Measurements from ENCODE around the gene TNNT2. TPM values are rescaled to one million over a fixed set of nuclear protein-coding genes. Genes with fewer than 3 reads are reported as not detected.

The TNNT2 gene
- polyA plus RNA-seq, 4 donors = 18.9 to 66.5 (median 56.1) TPM

DNA sequence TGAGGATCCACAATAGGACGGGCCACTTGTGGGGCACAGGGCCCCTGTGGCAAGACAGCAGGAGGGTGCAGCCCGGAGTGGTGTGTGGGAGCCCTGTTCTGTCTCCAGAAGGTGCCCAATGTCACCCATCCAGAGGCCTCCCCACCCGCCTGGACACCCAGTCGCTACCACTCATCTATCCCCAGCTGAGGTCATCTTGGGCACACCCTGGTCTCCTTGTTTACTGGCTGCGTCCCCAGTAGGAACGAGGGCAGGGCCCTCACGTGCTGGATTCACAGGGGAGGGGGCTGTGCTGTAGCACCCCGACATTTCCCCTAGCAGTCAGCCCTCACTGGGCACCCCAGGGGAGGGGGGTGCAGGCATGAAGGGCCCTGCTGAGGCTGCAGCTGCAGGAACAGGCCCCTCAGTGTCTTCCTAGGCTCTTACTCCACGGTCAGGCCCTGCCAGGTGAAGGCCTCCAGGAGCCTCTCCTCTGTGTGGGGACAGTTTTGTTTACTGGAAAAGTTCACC, 2.3 kb upstream of the TNNT2 start:
- no peak for DNase-seq (ENCODE audit: low read depth in 4 of 4, low spot score in 3 of 4)

DNA sequence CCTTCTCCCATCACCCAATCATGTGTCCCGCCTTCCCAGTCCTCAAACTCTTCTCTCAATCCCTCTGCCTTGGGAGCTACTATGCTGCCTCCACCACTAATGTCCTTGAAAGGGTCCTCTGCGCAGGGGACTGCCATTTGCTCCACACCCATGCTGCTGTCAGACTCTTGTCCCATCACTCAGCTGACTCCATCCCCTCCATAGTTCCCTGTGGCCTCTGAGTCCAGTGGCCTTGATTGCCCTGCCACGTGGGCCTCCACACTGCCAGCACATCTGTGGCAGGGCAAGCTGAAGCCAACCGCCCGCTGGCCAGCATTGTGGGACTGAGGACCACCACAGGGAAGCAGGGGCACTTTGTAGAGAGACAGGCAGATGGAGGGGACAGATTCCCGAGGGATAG, 1.3 kb upstream of the TNNT2 start:
- no peak for DNase-seq (ENCODE audit: low read depth in 4 of 4, low spot score in 3 of 4)

DNA sequence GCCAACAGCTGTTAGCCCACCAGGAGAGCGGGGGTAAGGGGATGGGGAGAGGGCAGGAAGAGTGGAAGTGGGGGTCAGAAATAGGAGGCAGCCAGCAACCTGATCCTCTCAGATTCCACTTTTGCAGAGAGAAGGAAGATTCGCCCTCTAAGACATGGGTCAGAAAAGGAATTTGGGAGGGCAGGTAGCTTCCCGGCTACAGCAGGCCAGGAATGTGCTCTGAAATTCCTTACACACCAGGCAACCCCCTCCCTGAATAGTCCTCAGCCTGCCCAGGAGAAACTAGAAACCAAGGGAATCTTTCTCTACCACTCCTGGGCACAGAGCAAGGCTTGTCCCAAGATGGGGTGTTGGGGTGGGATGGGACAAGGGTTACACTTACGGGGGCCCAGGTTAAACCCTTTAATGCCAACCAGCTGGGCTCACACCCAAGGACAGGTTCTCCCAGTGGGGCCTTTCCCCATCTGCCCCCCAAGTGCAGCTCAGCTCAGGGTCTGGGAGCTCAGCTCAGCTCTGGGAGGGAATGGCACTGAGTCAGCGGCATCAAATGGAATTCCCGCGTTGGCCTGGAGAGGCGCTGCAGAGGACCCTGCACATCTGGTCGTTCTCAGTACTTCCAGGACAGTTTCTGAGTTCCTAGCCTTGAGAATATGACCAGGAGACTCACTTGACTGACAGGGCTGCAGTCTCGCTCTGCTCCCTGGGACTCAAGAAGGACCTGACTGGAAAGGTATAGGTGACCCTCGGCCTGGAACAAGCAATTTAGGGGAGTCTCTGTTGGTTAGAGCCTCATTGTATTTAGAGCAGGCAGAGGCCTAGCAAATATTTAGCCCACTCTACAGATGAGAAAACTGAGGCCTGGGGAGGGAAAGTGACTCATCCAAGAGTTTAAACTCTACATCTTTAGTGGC, 761 bp downstream of the TNNT2 start:
- peak in 1 of 4 donors; percentile 70 for DNase-seq (ENCODE audit: low read depth in 4 of 4, low spot score in 3 of 4)

DNA sequence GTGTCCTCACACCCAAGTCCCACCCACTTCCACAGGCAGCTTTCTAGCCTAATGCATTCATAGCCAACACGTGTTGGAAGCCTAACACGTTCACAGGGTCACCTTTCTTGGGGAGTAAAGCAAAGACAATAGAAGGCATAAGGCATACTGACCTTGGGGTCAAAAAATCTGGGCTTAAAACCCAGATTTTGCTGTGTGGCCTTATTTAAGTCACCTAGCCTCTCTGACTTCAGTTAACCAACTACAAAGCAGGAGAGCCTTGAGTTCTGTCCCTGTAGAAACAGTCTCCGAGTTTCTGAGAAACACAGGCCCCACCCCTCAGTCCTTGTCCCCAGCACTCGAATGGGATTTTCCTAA, 1.4 kb downstream of the TNNT2 start:
- DNase-seq (ENCODE audit: low read depth in 4 of 4, low spot score in 3 of 4) = no peak

DNA sequence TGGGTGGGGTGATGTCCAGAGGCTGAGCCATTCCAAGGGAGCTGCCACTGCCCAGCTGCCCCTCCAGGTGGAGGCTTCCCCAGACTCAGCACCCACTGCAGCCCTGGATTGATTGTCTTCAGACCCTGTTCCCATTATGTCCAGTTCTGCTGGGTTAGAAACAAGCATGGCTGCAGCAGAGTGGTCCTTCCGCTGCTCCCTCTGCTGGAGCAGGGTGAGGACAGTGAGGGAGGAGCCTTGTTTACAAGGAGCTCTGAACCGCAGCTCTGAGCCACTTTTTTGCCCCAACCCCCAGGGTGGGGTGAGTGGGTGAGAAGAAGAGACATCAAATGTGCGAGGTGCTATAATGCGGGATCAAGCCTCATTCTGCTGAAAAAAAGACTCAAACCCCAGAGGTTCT, 2.3 kb downstream of the TNNT2 start:
- DNase-seq (ENCODE audit: low read depth in 4 of 4, low spot score in 3 of 4) = no peak

DNA sequence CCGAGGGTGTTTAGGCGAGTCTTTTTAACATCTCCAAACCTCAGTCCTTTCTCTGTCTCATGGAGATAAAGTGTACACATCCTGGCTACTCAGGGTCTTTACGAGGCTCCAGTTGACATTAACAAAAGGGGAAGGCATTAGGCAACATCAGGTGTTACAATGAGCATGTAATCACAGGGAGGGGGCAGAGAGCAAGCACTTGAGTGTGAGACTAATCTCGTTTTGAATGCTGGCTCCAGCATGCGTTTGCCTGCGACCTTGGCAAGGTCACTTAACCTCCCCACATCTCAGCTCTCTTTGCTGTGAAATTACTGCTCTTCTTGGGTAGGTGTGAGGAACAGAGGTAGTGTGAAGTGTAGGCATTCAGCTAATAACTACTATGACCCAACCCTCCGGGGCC, 3.1 kb downstream of the TNNT2 start:
- no peak for DNase-seq (ENCODE audit: low read depth in 4 of 4, low spot score in 3 of 4)

DNA sequence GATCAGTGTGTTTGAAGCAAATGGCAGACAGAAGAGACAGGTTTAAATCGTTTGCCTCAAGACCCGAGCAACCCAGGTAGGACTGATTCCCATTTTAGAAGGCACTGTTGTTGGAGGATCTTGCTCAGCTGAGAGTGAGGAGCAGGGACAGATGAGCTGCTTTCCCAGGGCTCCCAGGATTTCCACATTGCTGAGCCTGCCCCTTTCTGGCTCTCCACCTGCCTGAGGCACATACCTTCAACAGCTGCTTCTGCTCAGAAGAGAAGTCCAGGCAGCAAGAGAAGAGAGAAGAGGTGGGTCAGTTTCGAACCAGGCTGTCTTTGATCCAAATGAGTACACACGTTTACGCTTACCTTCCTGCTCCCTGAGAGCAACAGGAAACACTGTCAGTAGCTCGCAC, 5.7 kb downstream of the TNNT2 start:
- DNase-seq (ENCODE audit: low read depth in 4 of 4, low spot score in 3 of 4) = no peak

DNA sequence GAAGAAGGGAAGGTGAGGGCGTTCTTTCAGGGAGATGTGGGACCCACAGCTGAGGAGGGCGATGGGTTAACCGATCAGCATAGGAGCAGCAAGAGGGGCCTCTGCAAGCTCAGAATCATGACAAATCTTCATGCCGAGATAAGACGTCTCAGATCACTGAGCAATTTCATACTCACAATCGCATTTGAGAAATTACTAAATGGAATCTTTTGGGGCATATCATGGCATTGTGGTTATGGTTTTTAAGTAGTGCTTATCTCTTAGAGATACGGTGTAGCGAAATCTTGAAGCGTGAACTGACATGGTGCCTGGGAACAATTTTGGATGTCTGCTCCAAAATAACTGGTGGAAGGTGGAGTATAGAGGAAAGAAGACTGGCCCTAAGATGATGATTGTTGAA, 6.2 kb downstream of the TNNT2 start:
- no peak for DNase-seq (ENCODE audit: low read depth in 4 of 4, low spot score in 3 of 4)

DNA sequence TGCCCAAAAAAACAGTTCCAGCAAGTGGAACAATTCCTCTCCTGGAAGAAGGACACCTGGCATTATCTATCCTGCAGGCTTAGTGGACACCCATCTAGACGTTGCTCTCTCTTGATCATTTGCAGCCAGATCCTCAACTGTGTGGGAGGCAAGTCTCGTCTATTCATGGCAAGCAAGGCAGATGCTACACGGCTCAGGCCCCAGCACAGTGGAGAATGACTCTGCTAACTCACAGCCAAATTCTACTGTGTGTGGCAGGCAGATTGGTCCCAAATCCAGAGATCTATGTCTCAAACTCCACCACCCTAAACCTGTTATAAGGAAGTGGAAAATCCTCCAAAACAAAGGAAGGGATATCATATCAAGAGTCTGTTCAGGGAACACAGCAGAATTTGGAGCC, 7.0 kb downstream of the TNNT2 start:
- no peak for DNase-seq (ENCODE audit: low read depth in 4 of 4, low spot score in 3 of 4)

DNA sequence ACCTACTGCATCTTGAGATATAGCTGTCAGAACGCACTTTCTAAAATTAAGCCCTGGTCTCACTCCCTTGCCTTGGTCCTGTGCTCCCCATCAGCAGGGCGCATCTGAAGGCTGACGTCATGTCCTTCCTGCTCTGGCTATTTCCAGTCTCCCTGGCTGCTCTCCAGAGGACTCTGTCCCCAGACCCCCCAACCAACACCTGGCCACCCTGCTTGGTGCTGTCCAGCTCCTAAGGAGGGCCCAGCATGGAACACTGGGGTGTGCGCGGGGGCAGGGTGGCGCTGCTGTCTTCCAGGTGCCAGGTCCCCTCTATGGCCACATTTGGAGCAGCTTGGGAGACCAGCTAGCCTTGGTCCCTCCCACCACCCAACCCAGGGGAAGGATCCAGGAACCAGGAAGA, 8.3 kb downstream of the TNNT2 start:
- no peak for DNase-seq (ENCODE audit: low read depth in 4 of 4, low spot score in 3 of 4)

DNA sequence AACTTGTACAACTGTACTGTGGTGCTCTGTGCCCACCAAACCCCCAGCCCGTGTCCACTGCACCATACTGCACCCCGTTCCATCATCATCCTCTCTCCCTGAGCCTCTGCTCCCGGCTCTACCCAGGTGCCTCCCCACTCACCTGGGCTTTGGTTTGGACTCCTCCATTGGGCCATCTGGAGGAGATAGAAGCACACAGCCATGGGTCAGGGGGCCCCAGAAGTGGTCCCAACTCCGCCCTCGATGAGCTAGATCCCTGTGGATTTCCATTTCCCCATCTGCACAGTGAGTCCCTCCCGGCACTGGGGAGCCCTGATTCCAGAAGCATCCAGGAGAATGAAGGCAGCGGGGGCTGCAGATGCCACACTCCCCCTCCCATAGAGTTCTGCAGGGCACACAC, 10.8 kb downstream of the TNNT2 start:
- DNase-seq (ENCODE audit: low read depth in 4 of 4, low spot score in 3 of 4) = no peak

DNA sequence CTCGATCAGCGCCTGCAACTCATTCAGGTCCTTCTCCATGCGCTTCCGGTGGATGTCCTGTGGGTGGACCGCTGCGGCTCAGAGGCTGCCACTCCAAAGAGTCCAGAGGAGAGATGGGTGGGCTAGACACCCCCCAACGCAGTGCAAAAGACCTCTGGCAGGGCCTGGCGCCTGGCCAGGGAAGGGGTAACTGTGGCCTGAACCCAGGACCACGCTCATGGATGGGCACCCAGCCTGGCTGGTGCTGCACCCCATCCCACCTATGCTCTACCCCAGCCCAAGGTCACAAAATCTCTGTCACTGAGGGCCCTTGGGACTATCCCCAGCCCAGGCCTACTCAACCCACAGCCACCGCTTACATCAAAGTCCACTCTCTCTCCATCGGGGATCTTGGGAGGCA, 12.2 kb downstream of the TNNT2 start:
- DNase-seq (ENCODE audit: low read depth in 4 of 4, low spot score in 3 of 4) = no peak

DNA sequence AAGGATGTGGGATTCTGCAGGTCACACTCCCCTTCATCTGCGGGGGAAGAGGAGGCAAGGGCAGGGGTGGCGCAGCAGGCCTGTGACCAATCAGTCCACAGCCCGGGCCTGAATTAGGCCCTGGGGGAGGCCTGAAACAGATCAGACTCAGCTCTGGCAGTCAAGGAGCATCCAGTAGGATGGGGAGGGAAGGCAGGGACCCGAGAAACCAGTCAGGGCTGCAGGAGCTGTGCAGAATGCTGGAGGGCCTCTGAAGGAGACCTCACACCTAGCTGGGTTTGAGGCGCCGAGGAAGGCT, 12.7 kb downstream of the TNNT2 start:
- DNase-seq (ENCODE audit: low read depth in 4 of 4, low spot score in 3 of 4) = peak in 1 of 4 donors; percentile 58

DNA sequence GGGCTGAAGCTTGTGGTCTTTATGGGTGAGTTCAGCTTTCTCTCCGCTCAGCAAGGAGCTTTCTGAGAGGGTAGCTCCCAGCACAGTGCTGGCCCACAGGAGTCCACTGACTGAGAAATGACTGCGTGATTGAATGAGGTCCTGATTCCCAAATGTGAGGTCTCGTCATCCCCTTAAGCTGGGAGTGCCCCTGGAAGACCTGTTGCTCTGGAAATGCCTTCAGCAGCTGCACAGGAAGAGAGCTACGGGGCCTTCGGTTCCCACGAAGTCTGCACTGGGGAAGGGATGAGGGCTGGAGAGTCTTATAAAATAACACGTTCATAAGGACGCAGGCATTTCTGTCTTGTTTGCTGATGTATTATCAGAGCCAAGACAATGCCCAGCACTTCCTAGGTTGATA, 14.0 kb downstream of the TNNT2 start:
- no peak for DNase-seq (ENCODE audit: low read depth in 4 of 4, low spot score in 3 of 4)

DNA sequence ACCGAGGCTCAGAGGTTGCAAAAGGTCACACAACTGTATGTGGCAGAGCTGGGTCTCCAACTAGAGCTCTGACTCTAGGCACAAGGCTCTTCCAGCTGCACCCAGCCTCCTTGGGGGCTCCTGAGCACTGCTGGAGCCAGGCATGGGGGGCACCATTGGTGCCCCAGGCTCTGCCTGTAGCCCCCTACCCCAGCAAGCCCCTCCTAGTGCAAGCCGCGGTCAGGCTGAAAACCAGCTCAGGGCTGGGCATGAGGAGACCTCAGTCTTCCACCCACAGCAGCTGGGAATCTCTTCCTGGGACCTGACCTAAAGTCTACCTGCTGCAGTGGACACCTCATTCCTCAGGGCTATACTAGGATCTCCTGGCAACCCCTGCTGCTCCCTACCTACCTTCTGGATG, 14.6 kb downstream of the TNNT2 start:
- DNase-seq (ENCODE audit: low read depth in 4 of 4, low spot score in 3 of 4) = no peak

DNA sequence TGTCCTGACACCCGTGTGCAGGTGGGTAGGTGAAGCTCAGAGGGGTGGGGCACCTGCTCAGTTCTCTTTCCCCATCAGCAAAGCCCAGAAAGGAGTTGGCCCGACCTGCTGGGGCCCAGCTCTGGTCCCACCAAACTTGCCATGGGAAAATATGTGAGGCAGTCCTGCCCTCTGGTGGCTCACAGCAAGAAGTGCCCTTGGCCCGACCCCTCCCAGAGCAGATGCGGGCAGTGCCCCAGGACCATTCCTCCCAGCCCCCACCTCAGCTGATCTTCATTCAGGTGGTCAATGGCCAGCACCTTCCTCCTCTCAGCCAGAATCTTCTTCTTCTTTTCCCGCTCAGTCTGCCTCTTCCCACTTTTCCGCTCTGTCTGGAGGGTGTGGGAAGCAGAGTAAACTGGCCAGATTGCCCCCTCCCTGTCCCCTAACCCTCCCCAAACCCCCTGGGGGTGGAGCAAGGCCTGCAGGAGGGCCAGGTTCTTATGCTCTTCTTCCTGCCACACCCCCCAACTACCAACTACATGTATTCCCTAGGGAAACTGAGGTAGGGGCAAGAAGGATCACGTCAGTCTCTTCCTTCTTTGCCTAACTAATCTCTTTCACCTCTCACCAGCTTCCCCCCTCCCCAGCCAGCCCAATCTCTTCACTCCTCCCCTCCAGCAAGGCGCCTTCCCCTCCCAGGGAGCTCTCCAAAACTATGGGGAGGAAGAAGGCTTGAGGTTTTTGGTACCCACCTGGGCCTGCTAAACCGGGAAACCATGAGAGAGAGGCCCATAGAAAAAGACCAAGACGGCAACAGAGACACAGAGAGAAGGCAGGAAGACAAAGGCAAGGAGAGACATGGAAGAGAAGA, 15.6 kb downstream of the TNNT2 start:
- no peak for DNase-seq (ENCODE audit: low read depth in 4 of 4, low spot score in 3 of 4)

DNA sequence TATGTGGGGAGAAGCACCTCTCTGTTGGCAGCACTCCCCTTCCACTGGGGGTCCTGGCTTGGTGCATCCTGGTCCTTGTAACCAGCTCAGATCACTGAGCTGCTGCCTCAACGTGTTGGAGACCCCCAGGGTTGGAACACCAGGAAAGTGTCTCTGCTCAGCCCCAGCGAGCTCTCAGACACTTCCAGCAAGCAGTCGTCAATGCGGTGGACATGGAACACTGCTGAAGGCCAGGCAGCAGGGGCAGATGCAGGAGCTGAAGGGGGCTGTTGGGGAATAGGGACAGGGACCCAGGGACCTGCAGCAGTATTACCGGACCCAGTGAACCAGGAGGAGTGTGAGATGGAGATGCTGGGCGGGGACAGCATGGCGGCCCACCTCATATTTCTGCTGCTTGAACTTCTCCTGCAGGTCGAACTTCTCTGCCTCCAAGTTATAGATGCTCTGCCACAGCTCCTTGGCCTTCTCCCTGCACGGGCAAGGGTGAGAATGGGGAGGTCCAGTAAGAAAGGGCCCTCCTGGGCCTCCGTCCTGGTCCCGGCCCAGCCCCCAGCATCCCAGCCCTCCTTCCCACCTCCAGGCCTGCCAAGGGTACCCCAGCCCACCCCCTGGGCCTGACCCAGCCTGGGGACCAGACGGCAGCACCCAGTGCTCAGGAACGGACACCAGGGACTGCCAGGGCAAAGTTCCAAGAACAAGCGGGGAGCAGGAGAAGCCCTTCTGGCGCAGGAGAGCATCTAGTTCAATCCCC, 16.4 kb downstream of the TNNT2 start:
- no peak for DNase-seq (ENCODE audit: low read depth in 4 of 4, low spot score in 3 of 4)

DNA sequence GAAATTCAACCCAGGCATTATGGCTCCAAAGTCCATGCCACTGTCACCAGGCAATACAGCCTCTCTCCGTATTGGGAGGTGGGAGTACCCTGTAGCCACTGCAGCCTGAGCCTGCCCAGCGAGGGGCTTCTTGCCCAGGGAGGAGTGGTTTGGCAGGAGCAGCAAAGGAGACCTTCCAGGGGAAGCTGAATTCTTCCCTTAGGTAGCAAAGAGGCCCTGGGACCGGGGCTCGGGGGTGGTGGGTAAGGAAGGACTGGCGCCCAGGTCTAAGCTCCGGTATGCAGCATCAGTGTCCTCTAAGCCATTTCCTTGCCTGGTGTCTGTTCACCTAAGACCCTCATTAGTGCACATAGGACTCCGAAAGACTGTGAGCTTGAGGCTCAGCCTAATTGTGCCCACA, 17.0 kb downstream of the TNNT2 start:
- DNase-seq (ENCODE audit: low read depth in 4 of 4, low spot score in 3 of 4) = no peak

DNA sequence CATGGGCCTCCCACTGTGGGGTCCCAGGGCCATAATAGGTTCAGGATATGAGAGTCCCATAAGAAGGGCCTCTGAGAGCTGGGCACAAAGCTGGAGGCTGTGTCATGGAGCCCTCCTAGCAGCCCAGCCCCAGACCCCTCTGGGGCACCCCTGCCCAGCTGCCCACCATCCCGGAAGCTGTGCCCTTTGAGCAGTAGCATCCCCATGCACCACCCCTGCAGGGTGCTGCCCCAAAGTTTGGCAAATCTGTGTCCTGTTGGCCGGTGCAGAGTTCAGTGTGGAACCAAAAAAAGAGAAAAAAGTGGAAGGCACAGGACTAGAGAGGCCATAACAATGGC, 17.6 kb downstream of the TNNT2 start:
- DNase-seq (ENCODE audit: low read depth in 4 of 4, low spot score in 3 of 4) = no peak

DNA sequence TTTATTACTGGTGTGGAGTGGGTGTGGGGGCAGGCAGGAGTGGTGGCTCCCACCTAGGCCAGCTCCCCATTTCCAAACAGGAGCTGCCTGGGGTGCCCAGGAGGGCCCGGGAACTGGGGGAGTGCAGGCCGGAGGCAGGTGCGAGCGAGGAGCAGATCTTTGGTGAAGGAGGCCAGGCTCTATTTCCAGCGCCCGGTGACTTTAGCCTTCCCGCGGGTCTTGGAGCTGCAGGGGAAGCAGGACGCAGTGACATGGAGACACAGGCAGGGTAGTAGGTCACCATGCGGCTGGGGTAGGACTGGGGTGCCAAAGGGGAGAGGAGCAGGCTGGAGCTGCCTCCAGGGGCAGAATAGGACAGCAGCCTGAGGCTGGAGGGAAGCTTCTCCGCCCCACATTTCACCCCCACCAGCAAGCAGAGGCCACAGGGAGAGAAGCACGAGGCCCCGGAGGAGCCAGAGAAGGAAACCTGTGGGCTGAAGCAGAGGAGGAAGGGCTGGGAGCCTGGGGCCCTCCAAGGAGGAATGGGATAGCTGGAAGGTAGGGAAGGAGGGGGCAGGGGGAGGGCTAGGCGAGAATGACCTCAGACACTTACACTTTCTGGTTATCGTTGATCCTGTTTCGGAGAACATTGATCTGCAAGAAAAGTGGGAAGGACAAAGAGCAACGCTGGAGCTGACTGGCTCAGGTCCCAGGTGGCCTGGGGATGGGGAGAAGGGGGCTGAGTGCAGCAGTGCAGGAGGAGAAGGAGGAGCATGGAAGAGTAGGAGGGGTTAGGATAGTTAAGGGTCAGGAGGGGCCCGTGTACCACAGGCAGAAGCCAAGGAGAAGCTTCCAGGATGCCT, 18.2 kb downstream of the TNNT2 start:
- DNase-seq (ENCODE audit: low read depth in 4 of 4, low spot score in 3 of 4) = no peak
